ENCODE measurements around the gene MAPKAP1.

Gene MAPKAP1

DNA sequence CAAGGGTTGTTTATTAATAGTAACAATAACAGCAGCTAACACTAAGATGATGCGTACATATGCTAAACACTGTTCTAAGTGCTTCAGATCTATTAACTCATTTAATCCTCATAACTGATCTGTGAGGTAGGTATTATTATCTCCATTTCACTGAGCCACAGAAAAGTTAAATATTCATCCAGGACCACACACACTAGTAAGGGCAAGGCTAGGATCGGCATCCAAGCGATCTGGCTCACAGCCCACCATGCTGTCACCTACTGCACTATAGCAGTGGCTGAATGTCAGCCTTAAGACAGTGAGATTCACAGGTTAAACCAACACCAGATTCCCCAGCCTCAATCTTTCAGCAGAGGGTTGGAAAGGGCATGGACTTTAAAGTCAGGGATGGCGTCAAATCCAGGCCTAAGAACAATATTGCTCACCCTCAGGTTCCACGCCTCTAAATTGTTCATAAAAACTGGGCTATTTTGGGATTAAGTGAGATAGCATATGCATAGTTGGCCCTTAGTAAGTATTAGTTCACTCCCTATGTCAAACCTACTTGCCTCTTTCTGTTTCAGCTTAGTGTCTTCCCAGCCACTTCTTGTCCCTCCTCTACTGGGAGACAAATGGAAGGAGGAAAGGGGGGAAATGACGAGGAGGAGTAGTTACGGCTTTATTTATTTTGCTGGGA is 150.8 kb downstream of the MAPKAP1 start:
- DNase-seq, result no peak

DNA sequence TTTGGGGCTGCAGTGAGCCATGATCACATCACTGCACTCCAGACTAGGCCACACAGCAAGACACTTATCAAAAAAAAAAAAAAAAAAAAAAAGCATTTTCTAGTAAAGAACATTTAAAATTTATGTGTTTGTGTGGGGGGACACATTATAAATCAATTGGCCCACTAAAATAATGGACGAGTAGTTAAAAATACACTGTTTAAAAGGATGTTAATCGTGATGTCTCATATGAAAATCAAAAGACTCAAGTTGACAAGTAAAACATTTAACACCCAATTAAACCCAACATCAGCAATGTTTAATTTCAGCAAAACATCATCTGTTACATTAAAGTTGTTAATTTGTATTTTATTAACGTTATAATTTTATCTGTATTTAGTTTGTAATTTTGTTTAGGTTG is 152.3 kb downstream of the MAPKAP1 start:
- no peak for DNase-seq

DNA sequence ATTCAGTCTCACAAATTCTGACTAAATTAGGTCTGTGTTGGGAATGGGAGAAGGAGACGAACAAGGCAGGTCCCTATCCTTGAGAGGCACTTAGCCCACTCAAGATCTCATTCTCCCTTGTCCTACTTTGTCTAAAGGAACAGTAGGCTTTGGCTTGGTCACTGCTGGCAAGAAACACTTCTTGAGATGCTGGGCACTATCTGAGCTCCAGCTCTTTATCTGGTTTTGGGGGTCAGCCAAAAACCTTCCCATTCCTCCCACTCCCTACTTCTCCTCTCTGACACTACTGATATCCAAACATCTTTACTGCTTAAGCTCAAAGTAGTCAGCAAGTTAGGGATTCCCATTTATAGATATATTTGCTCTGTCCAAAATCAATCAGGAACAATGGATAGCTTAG is 155.2 kb downstream of the MAPKAP1 start:
- DNase-seq, result no peak

DNA sequence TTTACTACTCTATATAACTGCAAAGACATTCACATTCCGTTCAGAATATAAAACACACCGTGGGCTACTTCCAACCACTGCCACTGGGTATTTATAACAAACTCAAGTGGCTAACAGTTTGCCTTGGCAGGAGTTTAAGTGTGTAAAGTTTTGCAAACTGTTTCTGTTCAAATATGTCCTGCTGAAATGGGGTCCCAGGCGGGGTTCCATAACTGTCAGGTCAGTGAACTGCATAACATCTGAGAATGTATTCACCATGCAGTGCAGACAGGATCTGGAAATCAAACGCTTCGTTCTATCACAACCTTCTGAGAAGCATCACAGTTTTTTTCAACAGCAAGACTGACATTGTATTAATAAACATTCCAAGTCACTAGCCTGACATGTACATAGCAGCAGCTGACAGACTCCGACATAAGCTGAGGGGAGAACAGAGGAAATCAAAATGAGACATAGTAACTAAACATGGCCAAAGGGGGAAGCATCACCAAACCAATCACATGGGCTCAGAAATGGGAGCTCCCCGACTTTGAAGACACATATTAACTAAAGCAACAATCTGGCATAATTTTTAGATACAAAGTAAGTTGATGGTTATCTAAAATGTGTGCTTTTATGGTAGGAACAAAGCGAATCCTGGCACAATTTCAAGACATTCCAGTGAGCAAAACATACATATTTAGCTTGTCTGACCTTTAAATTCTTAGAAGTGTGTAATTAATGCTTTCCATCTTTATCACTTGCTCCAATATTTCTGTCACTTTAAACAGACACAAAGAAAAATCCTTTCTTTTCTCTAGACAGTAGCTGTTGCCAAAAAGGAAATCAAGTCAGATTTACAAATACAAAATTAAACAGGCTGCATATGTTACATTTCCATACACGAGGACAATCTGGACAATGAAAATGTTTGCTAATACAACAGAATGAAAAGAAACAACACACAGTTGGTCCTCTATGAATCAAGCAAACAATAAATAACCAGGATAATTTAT is 156.8 kb downstream of the MAPKAP1 start:
- DNase-seq, result peak; percentile 30

DNA sequence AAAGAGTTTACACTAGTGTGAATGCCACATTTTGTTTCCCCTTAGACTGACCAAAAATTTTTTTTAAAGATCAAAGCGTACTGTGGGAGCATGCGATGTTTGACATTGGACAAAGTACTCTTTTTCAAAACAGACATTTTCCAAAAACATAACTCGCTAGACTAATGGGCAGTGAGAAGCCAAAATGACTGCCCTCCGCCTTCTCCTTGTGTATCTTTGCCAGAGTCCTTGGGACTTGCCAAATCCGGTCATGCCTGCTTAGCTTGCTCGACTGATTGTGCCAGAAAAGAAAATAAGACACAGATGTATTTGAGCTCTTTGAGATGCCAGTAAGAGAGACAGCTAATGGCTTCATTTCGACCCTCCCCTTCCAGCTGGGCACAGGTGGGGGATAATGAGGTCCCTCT is 157.5 kb downstream of the MAPKAP1 start:
- DNase-seq, result peak; percentile 69

DNA sequence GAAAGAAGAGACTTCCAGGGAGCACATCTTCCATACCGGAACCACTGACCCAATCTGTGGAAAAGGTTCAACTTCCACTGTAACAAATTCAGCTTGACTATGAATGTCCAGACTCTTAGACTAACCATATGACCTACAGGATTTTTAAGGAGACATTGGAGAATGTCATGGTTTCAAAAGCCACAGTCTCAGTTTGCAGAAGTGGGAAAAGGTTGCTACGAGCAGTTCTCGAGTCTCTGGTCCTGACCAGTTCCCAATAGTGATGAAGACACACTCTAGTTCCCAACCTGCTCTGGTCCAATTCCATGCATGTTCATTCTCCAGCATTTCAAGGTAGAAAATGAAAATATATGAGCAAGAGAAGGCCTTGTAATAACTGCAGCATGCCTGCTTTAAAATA is 158.0 kb downstream of the MAPKAP1 start:
- DNase-seq, result no peak

DNA sequence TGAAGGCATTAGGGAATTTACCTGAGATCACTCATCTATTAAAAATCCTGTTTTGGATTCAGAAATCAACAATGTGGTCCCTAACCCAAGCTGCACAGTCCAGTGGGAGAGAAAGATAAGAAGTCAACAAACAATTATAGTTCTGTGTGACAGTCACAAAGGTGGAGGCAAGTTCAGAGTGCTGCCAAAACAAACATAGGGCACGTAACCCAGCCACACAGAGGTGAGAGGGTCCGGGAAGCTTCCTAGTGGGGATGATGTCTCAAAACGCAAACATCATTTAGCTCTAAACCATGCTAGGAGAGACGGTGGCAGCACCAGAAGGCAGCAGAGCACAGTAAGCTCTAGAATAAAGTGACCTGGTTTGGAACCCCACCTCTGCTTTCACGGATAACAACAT is 158.9 kb downstream of the MAPKAP1 start:
- peak; percentile 13 for DNase-seq

DNA sequence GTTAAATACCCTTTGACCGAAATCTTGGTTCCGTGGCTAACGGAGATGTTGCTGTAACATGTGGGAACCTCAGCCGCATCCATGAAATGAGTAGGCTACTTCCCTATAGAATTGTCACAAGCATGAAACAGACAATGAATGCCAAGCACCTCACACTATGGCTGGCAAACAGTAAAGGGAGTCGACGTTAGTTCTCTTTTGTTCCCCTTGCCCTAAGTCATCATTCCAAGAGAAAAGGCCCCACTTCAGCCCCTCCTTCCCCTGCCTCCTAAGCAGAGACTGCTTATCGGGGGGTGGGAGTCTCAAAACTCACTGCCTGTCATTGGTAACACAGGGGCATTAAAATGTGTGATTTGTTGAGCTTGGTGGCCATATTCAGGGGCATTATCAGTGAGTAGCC is 159.6 kb downstream of the MAPKAP1 start:
- DNase-seq, result no peak

DNA sequence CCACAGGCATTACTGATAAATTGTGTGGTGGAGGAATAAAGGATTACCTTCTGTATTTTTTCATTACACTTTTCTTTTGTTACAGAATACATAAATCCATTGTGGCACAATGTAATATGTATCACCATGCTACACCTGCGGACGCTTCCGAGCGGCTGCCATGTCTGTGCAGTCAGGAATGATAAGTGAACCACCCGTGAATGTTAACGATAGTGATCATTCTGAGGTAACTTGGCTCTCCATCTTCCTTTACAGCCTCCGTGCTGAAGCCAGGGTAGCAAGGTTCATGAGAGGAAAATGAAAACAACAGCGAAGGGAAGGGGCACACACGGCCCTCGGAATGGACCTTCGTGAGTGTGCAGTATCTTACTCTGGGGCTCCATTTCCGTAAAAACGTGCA is 161.2 kb downstream of the MAPKAP1 start:
- DNase-seq, result no peak

DNA sequence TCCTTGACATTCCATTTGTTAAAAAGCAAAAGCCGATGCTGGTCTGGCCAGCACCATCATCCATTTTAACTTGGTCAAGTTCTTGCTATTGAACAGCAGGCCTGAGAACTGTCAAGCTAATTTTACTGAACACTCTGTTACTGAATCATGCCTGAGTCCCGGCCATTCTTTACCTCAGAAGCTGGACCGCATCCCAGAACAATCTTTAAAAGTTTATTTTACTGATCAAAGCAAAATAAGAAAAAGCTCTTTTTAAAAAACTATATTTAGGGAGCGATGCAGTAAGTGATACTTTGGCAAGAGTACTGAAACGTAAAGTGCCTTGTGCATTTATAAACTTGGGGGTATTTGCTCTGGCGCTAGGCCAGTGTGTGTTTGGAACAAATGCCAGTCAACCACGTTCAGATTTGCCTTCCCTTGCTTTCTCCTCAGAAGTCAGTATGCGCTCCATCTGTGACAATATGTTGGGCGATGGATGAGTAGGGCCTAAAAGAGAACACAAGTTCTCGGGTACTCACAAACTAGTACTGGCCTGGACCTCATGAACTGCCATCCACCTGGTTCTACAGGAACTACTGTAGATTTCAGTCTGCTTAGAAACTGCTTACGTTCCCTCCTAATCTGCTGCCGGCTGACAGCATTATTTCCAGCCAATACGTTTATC is 161.9 kb downstream of the MAPKAP1 start:
- DNase-seq, result peak; percentile 92

DNA sequence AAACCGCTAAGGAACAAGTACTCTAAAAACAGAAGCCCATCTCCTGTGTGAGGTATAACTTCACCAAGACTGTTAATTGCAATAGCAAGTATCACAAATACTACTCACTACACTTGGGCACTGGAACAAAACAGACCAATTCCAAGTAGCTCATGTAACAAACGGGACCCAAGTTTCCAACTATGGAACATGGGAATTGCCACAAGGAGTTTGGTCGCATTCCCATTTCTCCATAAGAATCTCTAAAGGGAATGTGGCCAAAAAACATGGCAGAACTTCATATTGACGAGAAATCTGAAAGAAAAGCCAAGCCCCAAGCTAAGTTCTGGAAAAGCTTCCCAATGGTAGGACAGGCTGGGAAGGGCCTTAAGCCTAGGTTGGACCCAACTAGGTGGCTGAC is 162.5 kb downstream of the MAPKAP1 start:
- DNase-seq, result no peak

DNA sequence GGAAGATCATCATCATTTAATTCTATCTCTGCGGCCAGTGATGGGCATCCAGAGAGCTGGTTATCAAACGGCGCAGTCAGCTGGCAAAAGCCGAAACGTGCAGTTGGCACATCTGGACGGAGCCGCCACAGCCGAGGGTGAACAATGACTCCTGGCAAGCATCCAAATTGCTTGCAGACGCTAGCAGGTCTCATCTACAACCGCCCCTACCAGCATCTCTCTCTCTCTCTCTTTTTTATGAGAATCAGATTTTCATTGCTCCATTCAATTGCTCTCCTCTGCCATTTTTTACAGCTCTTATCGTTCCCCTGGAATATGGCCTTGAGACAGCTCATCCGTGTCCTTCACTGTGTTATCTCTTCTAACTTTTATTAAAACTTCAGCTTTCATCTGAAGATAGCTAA is 165.2 kb downstream of the MAPKAP1 start:
- peak; percentile 93 for DNase-seq

DNA sequence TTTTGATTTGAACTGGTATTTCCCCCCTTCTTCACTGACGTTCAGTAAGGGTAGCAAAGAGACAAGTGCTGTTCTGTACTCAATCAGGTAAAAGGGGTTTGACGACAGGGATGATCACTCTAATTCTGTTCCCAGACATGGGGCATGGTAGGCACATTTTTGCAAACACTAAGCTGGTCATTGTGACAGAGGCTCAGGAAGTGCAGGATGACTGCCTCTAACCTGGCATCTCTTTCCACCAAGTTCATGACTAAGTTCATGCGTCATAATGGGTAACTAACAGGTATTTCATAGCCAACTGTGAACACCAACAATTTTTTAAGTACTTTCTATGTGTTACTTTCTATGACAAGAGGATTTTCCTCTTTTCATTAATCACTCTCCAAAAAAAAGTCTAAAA is 166.5 kb downstream of the MAPKAP1 start:
- DNase-seq, result no peak

DNA sequence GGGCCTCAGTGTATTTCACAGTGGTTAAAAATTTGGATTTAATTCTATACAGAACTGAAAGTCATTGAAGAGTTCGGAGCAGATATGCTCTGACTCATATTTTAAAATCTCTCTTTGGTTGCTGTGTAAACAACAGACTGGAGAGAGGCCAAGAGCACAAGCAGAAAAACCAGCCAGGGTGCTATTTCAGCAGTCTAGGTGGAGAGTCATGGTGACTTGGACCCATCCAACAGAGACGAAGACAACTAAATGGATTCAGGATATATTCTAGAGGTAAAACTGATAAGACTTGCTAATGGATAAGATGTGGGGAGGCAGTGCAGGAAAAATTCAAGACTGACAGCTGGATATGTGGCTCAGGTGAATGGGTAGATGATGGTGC is 168.9 kb downstream of the MAPKAP1 start:
- DNase-seq, result peak; percentile 88

DNA sequence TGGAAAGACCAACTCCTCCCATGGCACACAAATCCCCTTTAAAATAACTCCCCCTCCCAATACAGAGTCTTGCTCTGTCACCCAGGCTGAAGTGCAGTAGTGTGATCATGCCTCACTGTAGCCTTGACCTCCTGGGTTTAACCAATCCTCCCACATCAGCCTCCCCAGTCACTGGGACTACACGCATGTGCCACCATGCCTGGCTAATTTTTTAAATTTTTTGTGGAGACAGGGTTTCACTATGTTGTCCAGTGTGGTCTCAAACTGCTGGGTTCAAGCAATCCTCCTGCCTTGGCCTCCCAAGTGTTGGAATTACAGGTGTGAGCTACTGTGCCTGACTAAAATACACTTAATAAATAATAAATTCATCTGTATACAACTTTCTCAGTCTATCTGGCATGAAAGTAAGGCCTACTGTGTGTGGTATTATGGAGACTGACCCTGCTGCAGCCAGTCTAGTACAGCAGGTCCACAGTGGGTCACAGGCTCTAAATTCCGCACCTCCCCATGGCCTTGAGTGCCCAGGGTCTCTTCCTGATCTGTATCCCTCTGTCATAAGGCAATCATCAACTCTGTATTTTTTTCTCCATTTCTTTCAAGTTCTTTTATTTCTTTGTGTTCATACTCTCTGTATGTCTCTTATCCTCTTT is 169.4 kb downstream of the MAPKAP1 start:
- DNase-seq, result no peak

DNA sequence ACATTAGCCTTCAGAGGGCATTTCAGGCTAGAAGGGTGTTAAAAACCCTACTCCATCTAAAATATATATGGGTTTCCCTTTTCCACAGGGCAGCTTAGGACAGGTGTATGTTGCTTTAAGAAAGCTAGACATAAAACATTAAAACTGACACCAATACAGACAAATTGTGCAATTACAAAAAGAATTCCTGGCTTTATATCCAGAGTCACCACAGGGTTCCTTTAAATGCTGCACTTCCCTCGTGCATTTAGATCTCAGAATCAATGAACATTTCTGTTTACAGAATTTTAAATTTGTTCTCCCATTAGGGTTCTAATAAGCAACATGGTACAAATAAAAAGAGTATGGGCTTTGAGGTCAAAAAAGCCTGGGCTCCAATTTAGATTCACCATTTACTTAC is 170.2 kb downstream of the MAPKAP1 start:
- DNase-seq, result no peak

DNA sequence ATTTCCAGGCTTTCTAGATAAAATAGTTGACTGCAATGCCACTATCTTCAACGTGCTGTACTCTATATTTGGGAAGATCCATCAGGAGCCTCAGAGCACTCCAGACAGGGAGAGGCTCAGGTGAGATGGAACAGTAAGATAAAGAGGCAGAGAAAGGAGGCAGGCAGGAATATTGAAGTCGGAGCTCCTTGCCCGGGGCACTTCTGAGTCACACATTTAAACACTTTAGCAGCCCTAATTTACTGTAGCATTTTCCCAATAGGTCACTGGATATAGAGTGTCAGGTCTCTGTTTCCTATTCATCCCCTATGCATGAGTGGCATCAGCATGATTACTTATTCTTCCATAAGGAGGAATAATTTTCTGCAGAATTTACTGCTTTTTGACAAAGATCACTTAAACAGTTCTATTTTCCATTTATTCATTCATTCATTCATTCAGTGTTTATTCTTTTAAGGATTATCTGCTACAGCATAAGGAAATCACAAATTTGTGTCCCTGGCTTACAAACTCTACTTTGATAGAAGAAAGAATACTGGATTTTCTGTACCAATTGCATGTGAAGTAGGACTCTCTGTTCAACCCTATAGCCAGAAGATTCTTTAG is 170.7 kb downstream of the MAPKAP1 start:
- DNase-seq, result no peak

DNA sequence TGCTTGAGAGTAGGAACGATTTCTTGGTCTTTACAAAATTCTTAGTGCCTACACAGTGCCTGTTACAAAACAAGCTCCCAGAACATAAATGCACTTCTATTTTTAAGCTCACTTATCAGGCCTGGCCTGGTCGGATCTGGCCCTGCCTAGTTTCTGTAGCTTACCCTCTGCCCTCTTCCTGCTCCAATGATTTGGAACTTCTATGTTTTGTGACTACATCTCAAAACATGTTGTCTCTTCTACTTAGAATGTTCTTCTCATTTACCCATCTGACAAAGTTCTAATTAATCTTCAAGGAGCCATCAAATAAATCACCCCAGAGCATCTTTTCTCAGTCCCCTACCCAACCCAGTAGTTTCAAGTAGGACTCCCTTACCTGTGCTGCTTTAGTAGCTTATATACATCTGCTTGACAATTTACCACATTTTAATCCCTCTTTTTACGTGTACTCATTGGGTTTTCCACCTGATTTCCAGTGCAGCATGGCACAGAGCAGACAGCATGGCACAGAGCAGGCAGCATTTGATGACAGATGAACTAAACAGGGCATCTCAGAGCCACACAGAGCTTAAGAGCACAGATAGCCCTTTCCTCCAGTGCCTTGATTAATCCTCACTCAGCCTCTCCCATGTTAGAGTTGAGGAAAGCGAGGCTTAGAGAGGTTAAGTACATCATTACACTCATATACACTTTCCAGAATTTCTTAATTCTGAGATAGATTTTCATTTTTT is 171.9 kb downstream of the MAPKAP1 start:
- DNase-seq, result no peak

DNA sequence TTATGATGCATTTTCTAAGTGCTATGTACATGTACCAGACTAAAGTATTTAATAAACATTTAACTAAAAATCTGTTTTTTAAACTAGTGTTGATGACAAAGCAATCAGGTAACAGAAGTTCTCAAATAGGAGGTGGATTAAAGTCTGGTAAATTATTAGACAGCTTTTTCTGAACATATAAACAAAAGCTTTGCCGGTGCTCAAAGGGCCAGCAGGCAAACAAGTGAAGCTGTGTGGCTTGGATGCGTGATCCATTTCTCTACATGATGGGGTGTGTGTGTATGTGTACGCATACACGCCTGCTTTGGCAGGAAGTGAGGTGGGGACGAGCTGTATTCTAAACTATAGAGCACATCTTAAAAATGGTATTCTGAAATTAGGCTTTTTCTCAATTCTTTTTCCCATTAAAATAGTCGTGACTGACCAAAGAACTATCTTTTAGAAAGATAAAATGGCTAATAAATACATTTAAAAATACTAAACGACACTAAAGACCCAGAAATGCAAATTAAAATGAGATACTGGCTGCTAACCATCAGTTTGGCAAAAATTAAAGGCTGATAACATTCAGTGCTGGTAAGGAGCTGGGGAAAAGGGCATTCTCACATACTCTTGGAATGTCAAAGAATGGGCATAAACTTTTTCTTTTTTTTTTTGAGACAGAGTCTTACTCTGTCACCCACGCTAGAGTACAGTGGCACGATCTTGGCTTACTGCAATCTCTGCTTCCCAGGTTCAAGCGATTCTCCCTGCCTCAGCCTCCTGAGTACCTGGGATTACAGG is 174.0 kb downstream of the MAPKAP1 start:
- DNase-seq, result no peak

DNA sequence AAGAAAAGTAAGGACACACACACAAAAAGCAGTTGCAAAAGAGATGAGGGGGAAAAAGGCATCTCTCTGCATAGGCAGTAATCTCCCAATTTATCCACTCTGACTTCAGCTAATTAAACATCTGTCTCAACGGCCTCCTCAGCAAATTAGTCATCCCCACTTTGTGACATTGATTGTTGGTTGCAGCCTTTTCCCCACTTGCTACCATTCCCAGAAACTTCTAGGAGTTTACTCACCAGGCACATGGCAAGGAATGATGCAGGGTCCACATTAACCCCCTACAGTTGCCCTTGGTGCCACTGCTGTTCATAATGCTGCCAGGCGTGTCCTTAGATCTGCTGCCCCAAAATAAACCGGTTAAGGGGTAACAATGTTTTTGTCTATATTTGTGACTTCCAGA is 174.6 kb downstream of the MAPKAP1 start:
- no peak for DNase-seq

Measured in NCI-H1105 treated with DMSO at 0.1 percent for 48 hours (cell line).